ENCODE results near the gene INTU. TPM values are rescaled to one million over a fixed set of nuclear protein-coding genes. Genes with fewer than 3 reads are reported as not detected.

INTU gene
- total RNA-seq, 3 donors from 2014 or later, result 7.0 to 22.4 (median 11.1) TPM

GRCh38 chr4:127772769-127773671 is 140.3 kb downstream of the INTU start:
- Histone ChIP-seq H3K27me3 (no peaks in the 10 kb centered on the region), H3K4me1 (no peaks in the 10 kb centered on the region), H3K9me3 (no peaks in the 10 kb centered on the region), H3K36me3 (no peaks in the 10 kb centered on the region), H3K4me3 (no peak overlapping the region), H3K27ac (no peak overlapping the region)
- DNase-seq (ENCODE audit: low spot score in 2 of 2), result no peak
- TF ChIP-seq POLR2A (IDR thresholded peaks at IDR 0.05), result no peak
- no peak for TF ChIP-seq POLR2AphosphoS5 (IDR thresholded peaks at IDR 0.05)
- TF ChIP-seq CTCF (IDR thresholded peaks at IDR 0.05), result no peak
- intact Hi-C loops (cut with DNase I; ENCODE audit: low total_unique reads), result no loop called here

- H3K9me3 ChIP-seq, result no peaks in the 10 kb centered on the region
- no peaks in the 10 kb centered on the region for H3K4me1 ChIP-seq
- H3K4me3 ChIP-seq, result no peak overlapping the region
- no peak for DNase-seq (ENCODE audit: low spot score in 2 of 2)
- intact Hi-C loops (cut with DNase I; ENCODE audit: low total_unique reads), result loop anchor here (2.0 kb wide), 1 partner anchor 65 kb away; no protein-coding TSS in a partner anchor
- H3K27ac ChIP-seq, result no peak overlapping the region
- H3K36me3 ChIP-seq, result no peaks in the 10 kb centered on the region
- TF ChIP-seq POLR2A (IDR thresholded peaks at IDR 0.05) (no peak), CTCF (IDR thresholded peaks at IDR 0.05) (no peak), POLR2AphosphoS5 (IDR thresholded peaks at IDR 0.05) (no peak)
- H3K27me3 ChIP-seq, result no peaks in the 10 kb centered on the region
Measured at GRCh38 chr4:127775843-127776242, 143.1 kb downstream of the INTU start.

Other genes starting within 250 kb of the INTU start
- gene SLC25A31, start 97.4 kb downstream of the INTU start, total RNA-seq, result not detected
- gene HSPA4L, start 149.4 kb downstream of the INTU start, total RNA-seq, result 10 to 100 TPM in 1 of 3 donors, 1 to 10 TPM in 2; 2.7 to 14.5 (median 7.2) TPM
- gene PLK4, start 247.9 kb downstream of the INTU start, total RNA-seq, result 1 to 10 TPM in 2 of 3 donors, under 1 TPM in 1; 0.66 to 2.3 (median 1.4) TPM

Measured in breast epithelium (tissue), 4 donors.